HepG2 (cell line): ENCODE measurements around the gene PDLIM5. TPM values are rescaled to one million over a fixed set of nuclear protein-coding genes. Genes with fewer than 3 reads are reported as not detected.

Source experiments
- ERF ChIP-seq: IDR thresholded peaks from 2 replicates; pipeline ENCODE4 v1.6.1; 2018; ENCODE audit warnings: missing biosample characterization, missing genetic modification reagents
- GLI4 ChIP-seq: sonication (generic); formaldehyde crosslinking; IDR thresholded peaks from 2 replicates; pipeline ENCODE4 v1.5.1; 2020; ENCODE audit warnings: missing genetic modification reagents, mild to moderate bottlenecking, moderate library complexity, borderline replicate concordance
- GPN1 ChIP-seq: sonication (generic); formaldehyde crosslinking; IDR thresholded peaks from 2 replicates; pipeline ENCODE4 v1.5.1; 2020; ENCODE audit warnings: missing genetic modification reagents, borderline replicate concordance
- GTF2F1 ChIP-seq: fragments of 150-350 bp; IDR thresholded peaks from 2 replicates; pipeline ENCODE4 v1.6.1; 2014; ENCODE audit warnings: low read length
- KDM4B ChIP-seq: sonication (generic); formaldehyde crosslinking; IDR thresholded peaks from 2 replicates; pipeline ENCODE4 v1.4.0; 2020; ENCODE audit warnings: missing genetic modification reagents
- NAIF1 ChIP-seq: sonication (generic); formaldehyde crosslinking; IDR thresholded peaks from 2 replicates; pipeline ENCODE4 v1.5.0; 2020; ENCODE audit warnings: mild to moderate bottlenecking, missing genetic modification reagents, borderline replicate concordance
- PLRG1 ChIP-seq: fragments of 450-650 bp; conservative IDR thresholded peaks from 2 replicates; pipeline ENCODE4 v1.6.1; 2016
- RBFOX2 ChIP-seq: fragments of 200-400 bp; formaldehyde crosslinking; IDR thresholded peaks from 2 replicates; pipeline ENCODE4 v1.6.1; 2017; ENCODE audit warnings: low read depth, mild to moderate bottlenecking, low read length
- SP4 ChIP-seq: sonication (generic); formaldehyde crosslinking; IDR thresholded peaks from 2 replicates; pipeline ENCODE4 v1.8.1; 2023; ENCODE audit warnings: mild to moderate bottlenecking, missing genetic modification reagents
- TBL1XR1 ChIP-seq: fragments of 150-350 bp; IDR thresholded peaks from 2 replicates; pipeline ENCODE4 v1.6.1; 2014; ENCODE audit warnings: borderline replicate concordance, low read length; ENCODE audit not compliant: partially characterized antibody
- ZBTB3 ChIP-seq: sonication (generic); formaldehyde crosslinking; IDR thresholded peaks from 2 replicates; pipeline ENCODE4 v1.4.0; 2020; ENCODE audit warnings: low read depth, mild to moderate bottlenecking, moderate library complexity, missing genetic modification reagents, borderline replicate concordance
- ZFP36 ChIP-seq: fragments of 150-350 bp; IDR thresholded peaks from 2 replicates; pipeline ENCODE4 v1.6.1; 2018; ENCODE audit warnings: borderline replicate concordance, low read length, low read depth; ENCODE audit not compliant: partially characterized antibody
- ZFX ChIP-seq: sonication (generic); formaldehyde crosslinking; IDR thresholded peaks from 2 replicates; pipeline ENCODE4 v1.4.0; 2020; ENCODE audit warnings: mild to moderate bottlenecking, low read depth, missing genetic modification reagents, moderate library complexity
- ZNF546 ChIP-seq: sonication (generic); formaldehyde crosslinking; conservative IDR thresholded peaks from 2 replicates; pipeline ENCODE4 v1.8.1; 2023; ENCODE audit warnings: mild to moderate bottlenecking, missing genetic modification reagents
- ZNF660 ChIP-seq: sonication (generic); formaldehyde crosslinking; IDR thresholded peaks from 2 replicates; pipeline ENCODE4 v1.5.1; 2020; ENCODE audit warnings: mild to moderate bottlenecking, low read depth, missing genetic modification reagents, borderline replicate concordance
- ZNF75D ChIP-seq: sonication (generic); formaldehyde crosslinking; IDR thresholded peaks from 2 replicates; pipeline ENCODE4 v1.8.1; 2023; ENCODE audit warnings: missing genetic modification reagents, mild to moderate bottlenecking, borderline replicate concordance
- ZNF777 ChIP-seq: sonication (generic); formaldehyde crosslinking; IDR thresholded peaks from 2 replicates; pipeline ENCODE4 v1.4.0; 2020; ENCODE audit warnings: missing genetic modification reagents
- ZNF850 ChIP-seq: sonication (generic); formaldehyde crosslinking; conservative IDR thresholded peaks from 2 replicates; pipeline ENCODE4 v1.9.0; 2021; ENCODE audit warnings: mild to moderate bottlenecking, missing genetic modification reagents
- ZNF878 ChIP-seq: sonication (generic); formaldehyde crosslinking; IDR thresholded peaks from 2 replicates; pipeline ENCODE4 v1.8.1; 2023; ENCODE audit warnings: mild to moderate bottlenecking, missing genetic modification reagents, moderate library complexity
- ZSCAN31 ChIP-seq: sonication (generic); formaldehyde crosslinking; IDR thresholded peaks from 2 replicates; pipeline ENCODE4 v1.5.0; 2020; ENCODE audit warnings: low read depth, mild to moderate bottlenecking, missing genetic modification reagents
- polyA plus RNA-seq, 8 experiments: library from polyadenylated mRNA; depleted of rRNA in 3 of 8; stranded (reverse) in 7 of 8; unstranded in 1 of 8; fragments of >200 nt; fragmentation: Illumina TruSeq in 4 of 8; extraction: Trizol in 4 of 8; gene quantifications; 2 replicates each; pipeline versions ENCODE4 v1.2.1 to v1.2.3, GENCODE V29; 2011 to 2016; ENCODE audit warnings: low read depth in 4 of 8, missing spikeins in 1 of 8, mixed read lengths in 1 of 8; ENCODE audit not compliant: insufficient read depth in 1 of 8
- total RNA-seq, 5 experiments: library from RNA; depleted of rRNA; stranded (reverse); fragments of >200 nt; fragmentation: Illumina TruSeq; extraction: Trizol; gene quantifications; 2 replicates each; pipeline ENCODE4 v1.2.3, GENCODE V29; 2016; ENCODE audit warnings: low read depth in 1 of 5
- TF ChIP-seq, protein P1 (sequence below): sonication (generic); formaldehyde crosslinking; IDR thresholded peaks from 2 replicates; pipeline ENCODE4 v1.4.0; 2020; ENCODE audit warnings: missing genetic modification reagents
- TF ChIP-seq, protein P2 (sequence below): IDR thresholded peaks from 2 replicates; pipeline ENCODE4 v1.6.1; 2016; ENCODE audit warnings: missing genetic modification reagents, missing compliant biosample characterization
- TF ChIP-seq, protein P3 (sequence below): sonication (generic); formaldehyde crosslinking; IDR thresholded peaks from 2 replicates; pipeline ENCODE4 v1.9.0; 2021; ENCODE audit warnings: missing genetic modification reagents, mild to moderate bottlenecking, borderline replicate concordance
- TF ChIP-seq, protein P4 (sequence below): IDR thresholded peaks from 2 replicates; pipeline ENCODE4 v1.6.1; 2018; ENCODE audit warnings: missing genetic modification reagents

PDLIM5 gene
- total and polyA plus RNA-seq, 2 of the 13 experiments (the other 11 are each of a cell fraction or from before 2014, with no cell fraction given): 52.8 to 119 TPM

DNA sequence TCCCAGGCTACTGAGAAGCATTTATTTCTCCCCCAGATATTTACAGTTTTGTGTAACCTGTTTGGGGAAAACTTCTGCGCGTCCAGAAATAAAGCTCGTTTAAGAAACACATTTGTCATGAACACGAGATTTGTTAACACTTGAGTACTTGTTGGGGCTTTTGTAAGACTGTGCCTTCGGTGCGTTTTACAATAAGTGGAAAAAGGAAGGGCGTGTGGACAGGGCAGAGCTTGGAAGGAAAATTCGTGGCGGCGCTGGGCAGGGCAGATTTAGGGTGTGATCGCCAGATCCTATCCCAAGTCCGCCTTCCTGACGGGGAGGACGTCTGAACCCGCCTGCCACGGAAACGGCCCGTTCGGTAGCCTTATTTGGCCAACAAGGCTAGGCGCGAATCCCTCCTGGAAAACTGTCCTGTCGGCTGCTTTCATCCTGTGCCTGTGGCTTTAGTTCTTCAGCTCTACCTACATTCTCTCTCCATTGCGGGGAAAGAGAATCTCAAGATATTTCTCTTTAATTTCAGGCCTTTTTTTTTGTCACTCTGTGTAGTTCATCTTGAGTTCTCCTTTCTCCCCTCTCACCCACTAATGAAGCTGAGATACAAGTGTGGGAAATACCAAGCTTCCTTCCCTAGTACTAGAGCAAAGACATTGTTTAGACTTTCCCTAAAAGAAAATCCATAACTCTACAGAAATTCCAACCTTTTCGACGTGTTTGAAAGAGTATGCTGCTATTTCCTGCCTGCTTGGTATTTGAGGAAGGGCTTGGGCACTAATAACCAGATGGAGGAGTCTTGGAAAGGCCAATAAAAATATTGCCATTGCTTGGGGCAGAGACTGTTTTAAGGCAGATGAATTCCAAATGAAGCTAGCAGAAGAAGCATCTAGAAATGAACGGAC, 982 bp downstream of the PDLIM5 start (continued):
- TF ChIP-seq ZSCAN31 (CRISPR knock-in tag) (peak; percentile 6; the same call in 1 of the 2 replicates), GTF2F1 (no peak), ZNF878 (no peak), TBL1XR1 (no peak), KDM4B (CRISPR knock-in tag) (0 out of 2 replicates have a peak, but pooled peaks have one; percentile 46), ZNF777 (peak; percentile 30; the same call in 1 of the 2 replicates), RBFOX2 (no peak; the same call in 1 of the 2 replicates), GLI4 (CRISPR knock-in tag) (no peak), ZNF660 (CRISPR knock-in tag) (no peak), ZNF75D (CRISPR knock-in tag) (no peak), NAIF1 (CRISPR knock-in tag) (no peak), ZFP36 (no peak), SP4 (CRISPR knock-in tag) (no peak), GPN1 (CRISPR knock-in tag) (no peak), ZFX (CRISPR knock-in tag) (no peak), ZNF546 (no peak), ZNF850 (CRISPR knock-in tag) (no peak), ERF (CRISPR knock-in tag) (no peak), PLRG1 (no peak), ZBTB3 (CRISPR knock-in tag) (no peak)
- TF ChIP-seq, protein P1, sequence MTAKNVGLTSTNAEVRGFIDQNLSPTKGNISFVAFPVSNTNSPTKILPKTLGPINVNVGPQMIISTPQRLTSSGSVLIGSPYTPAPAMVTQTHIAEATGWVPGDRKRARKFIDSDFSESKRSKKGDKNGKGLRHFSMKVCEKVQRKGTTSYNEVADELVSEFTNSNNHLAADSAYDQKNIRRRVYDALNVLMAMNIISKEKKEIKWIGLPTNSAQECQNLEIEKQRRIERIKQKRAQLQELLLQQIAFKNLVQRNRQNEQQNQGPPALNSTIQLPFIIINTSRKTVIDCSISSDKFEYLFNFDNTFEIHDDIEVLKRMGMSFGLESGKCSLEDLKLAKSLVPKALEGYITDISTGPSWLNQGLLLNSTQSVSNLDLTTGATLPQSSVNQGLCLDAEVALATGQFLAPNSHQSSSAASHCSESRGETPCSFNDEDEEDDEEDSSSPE (CRISPR knock-in tag): peak; percentile 57
- TF ChIP-seq, protein P2, sequence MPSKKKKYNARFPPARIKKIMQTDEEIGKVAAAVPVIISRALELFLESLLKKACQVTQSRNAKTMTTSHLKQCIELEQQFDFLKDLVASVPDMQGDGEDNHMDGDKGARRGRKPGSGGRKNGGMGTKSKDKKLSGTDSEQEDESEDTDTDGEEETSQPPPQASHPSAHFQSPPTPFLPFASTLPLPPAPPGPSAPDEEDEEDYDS: 0 out of 2 replicates have a peak, but pooled peaks have one; percentile 12
- TF ChIP-seq, protein P3, sequence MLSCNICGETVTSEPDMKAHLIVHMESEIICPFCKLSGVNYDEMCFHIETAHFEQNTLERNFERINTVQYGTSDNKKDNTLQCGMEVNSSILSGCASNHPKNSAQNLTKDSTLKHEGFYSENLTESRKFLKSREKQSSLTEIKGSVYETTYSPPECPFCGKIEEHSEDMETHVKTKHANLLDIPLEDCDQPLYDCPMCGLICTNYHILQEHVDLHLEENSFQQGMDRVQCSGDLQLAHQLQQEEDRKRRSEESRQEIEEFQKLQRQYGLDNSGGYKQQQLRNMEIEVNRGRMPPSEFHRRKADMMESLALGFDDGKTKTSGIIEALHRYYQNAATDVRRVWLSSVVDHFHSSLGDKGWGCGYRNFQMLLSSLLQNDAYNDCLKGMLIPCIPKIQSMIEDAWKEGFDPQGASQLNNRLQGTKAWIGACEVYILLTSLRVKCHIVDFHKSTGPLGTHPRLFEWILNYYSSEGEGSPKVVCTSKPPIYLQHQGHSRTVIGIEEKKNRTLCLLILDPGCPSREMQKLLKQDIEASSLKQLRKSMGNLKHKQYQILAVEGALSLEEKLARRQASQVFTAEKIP: no peak
- TF ChIP-seq, protein P4, sequence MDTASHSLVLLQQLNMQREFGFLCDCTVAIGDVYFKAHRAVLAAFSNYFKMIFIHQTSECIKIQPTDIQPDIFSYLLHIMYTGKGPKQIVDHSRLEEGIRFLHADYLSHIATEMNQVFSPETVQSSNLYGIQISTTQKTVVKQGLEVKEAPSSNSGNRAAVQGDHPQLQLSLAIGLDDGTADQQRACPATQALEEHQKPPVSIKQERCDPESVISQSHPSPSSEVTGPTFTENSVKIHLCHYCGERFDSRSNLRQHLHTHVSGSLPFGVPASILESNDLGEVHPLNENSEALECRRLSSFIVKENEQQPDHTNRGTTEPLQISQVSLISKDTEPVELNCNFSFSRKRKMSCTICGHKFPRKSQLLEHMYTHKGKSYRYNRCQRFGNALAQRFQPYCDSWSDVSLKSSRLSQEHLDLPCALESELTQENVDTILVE (CRISPR knock-in tag): no peak
